ENCODE results near the gene TLE1. TPM values are rescaled to one million over a fixed set of nuclear protein-coding genes. Genes with fewer than 3 reads are reported as not detected.

TLE1 gene
- total and polyA plus RNA-seq, 2 of the 4 experiments (the other 2 are of a cell fraction): 36.0 to 51.0 TPM

DNA sequence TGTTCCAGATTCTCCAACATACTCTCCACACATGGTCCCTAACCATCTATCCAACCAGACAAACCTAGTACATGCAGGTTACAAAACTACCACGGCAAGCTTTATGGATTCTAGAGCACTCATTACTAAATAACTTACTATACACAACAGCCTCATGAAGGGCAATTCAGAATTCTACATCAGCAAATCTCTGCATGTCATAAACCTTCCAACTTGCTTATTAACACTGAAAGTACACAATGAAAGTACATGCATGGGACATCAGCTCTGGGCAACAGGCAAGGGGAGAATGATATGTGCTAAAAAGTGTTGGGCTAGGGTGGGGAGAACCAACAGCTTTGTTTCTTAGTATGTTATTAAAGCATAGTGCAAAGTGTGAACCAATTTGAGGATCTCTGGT is 70.4 kb downstream of the TLE1 start:
- peak overlapping the region; percentile 25; the same call in 1 of the 2 replicates for H3K18ac ChIP-seq (ENCODE audit: low read depth, low read length)
- dilution Hi-C loops (cut with HindIII; ENCODE audit: low sequenced_read_pairs, unreplicated experiment): no loop called here
- peak overlapping the region; percentile 71; the same call in 1 of the 2 replicates for H2AK5ac ChIP-seq (ENCODE audit: low read depth, low read length)
- DNase-seq (no peak), ATAC-seq (ENCODE audit: low read depth) (no peak)
- H3K9me1 ChIP-seq (ENCODE audit: insufficient read depth, low read length): peaks cover 3% of the 10 kb centered on the region; the same call in 1 of the 2 replicates
- no peak overlapping the region for H3K56ac ChIP-seq (ENCODE audit: extremely low read depth, insufficient read depth, low read length)
- H3K4ac ChIP-seq (ENCODE audit: low read depth, low read length): peak overlapping the region; percentile 54
- H3K9ac ChIP-seq (ENCODE audit: low read depth, low read length): no peak overlapping the region
- no CpG with 5 or more reads among the region's 1 CpG for WGBS, 2 experiments (ENCODE audit: extremely low coverage in 2 of 2, insufficient read length in 1 of 2)
- intact Hi-C loops (cut with micrococcal nuclease): no loop called here
- peaks cover 8 to 18% of the 10 kb centered on the region in 2 experiments; a peak in 3 of 4 replicates for H3K79me1 ChIP-seq (ENCODE audit: low read depth in 1 of 2, low read length in 2 of 2)
- H4K8ac ChIP-seq (ENCODE audit: low read depth in 2 of 2, low read length in 2 of 2): peak overlapping the region in 1 of 2 experiments; percentile 13; a peak in 2 of 4 replicates
- H3K27me3 ChIP-seq (ENCODE audit: control insufficient read depth, insufficient read depth, low read length): no peaks in the 10 kb centered on the region
- peak overlapping the region; percentile 4; the same call in 1 of the 2 replicates for H4K5ac ChIP-seq (ENCODE audit: low read depth, low read length)
- peak overlapping the region; percentile 77 for H2BK20ac ChIP-seq (ENCODE audit: low read depth, low read length)
- peak overlapping the region; percentile 20 for H3K23ac ChIP-seq (ENCODE audit: low read depth, low read length)
- H2AFZ ChIP-seq (replicated peaks; ENCODE audit: low read length, poor library complexity): no peak overlapping the region
- peak overlapping the region; percentile 74; the same call in 1 of the 2 replicates for H4K91ac ChIP-seq (ENCODE audit: insufficient read depth, low read depth, low read length)
- no peak overlapping the region for H3K4me3 ChIP-seq (ENCODE audit: insufficient read depth, low read depth, low read length)
- H2BK120ac ChIP-seq (ENCODE audit: low read depth, low read length): peak overlapping the region; percentile 50
- peak overlapping the region; percentile 12 for H2BK5ac ChIP-seq (ENCODE audit: low read depth, low read length, poor library complexity, severe bottlenecking)
- peak overlapping the region; percentile 25; the same call in 1 of the 3 replicates for H2BK15ac ChIP-seq (ENCODE audit: low read depth, low read length)
- peaks cover 8% of the 10 kb centered on the region for H3K4me1 ChIP-seq (ENCODE audit: control insufficient read depth, insufficient read depth, low read length)
- ChIA-PET POLR2A (ENCODE audit: unreplicated experiment) (no interaction called here), CTCF (no interaction called here)
- peaks cover 25% of the 10 kb centered on the region for H3K36me3 ChIP-seq (ENCODE audit: control insufficient read depth, insufficient read depth, low read length)
- peak overlapping the region; percentile 8; the same call in 1 of the 2 replicates for H3K27ac ChIP-seq (ENCODE audit: insufficient read depth, low read length)
- H3K14ac ChIP-seq (replicated peaks; ENCODE audit: low read depth, low read length): 0 out of 2 replicates have a peak overlapping the region, but pooled peaks have one; percentile 43
- no peak overlapping the region for H3K4me2 ChIP-seq (ENCODE audit: low read depth, low read length)
- H3K9me3 ChIP-seq (ENCODE audit: control insufficient read depth, insufficient read depth, low read length): no peaks in the 10 kb centered on the region
- in situ Hi-C loops (cut with MboI; ENCODE audit: low sequenced_read_pairs): no loop called here
- no peak for TF ChIP-seq CEBPB (IDR thresholded peaks at IDR 0.05; ENCODE audit: low read depth, low read length)
- TF ChIP-seq ELK1 (IDR thresholded peaks at IDR 0.05; ENCODE audit: borderline replicate concordance, low read depth, low read length): no peak
- no peak overlapping the region for H2AK9ac ChIP-seq (replicated peaks; ENCODE audit: low read depth, low read length, poor library complexity)
- no peaks in the 10 kb centered on the region; the same call in 1 of the 2 replicates for H4K20me1 ChIP-seq (ENCODE audit: insufficient read depth, low read length)
- BruUV-seq (replicated peaks): no TSS peak

Measured in IMR-90 (cell line).